GM12878 (cell line): ENCODE results near the gene LIPE. TPM values are rescaled to one million over a fixed set of nuclear protein-coding genes. Genes with fewer than 3 reads are reported as not detected.
A peak's percentile ranks its signal among the peaks of the same experiment; 100 is the strongest.

ENCODE experiments used
- ATF7 ChIP-seq: fragments of 450-650 bp; IDR thresholded peaks from 2 replicates; pipeline ENCODE4 v1.6.1; 2016; ENCODE audit warnings: low read depth, mild to moderate bottlenecking
- BCL11A ChIP-seq: IDR thresholded peaks from 2 replicates; pipeline ENCODE4 v1.6.1; 2011; ENCODE audit warnings: low read depth, low read length
- BHLHE40 ChIP-seq, 2 experiments: fragments of 450-650 bp in 1 of 2; IDR thresholded peaks; 2 replicates each; pipeline ENCODE4 v1.6.1; 2011 to 2017; ENCODE audit warnings: low read depth in 2 of 2, borderline replicate concordance in 1 of 2, improper control_type of control experiment in 1 of 2, low read length in 1 of 2, mild to moderate bottlenecking in 1 of 2
- BMI1 ChIP-seq: fragments of 450-650 bp; IDR thresholded peaks from 2 replicates; pipeline ENCODE4 v1.6.1; 2016; ENCODE audit warnings: mild to moderate bottlenecking, moderate library complexity, borderline replicate concordance
- CHD1 ChIP-seq: IDR thresholded peaks from 2 replicates; pipeline ENCODE4 v1.6.1; 2012; ENCODE audit warnings: low read depth, low read length, improper control_type of control experiment
- FOXK2 ChIP-seq: fragments of 450-650 bp; IDR thresholded peaks from 2 replicates; pipeline ENCODE4 v1.6.1; 2017; ENCODE audit warnings: mild to moderate bottlenecking, moderate library complexity
- GABPA ChIP-seq: IDR thresholded peaks from 2 replicates; pipeline ENCODE4 v1.6.1; 2014; ENCODE audit warnings: antibody characterized with exemption, low read depth, mild to moderate bottlenecking, inconsistent platforms
- HDGF ChIP-seq: fragments of 450-650 bp; IDR thresholded peaks from 2 replicates; pipeline ENCODE4 v1.6.1; 2016; ENCODE audit warnings: antibody characterized with exemption
- IKZF1 ChIP-seq: fragments of 450-650 bp; conservative IDR thresholded peaks from 2 replicates; pipeline ENCODE4 v1.6.1; 2017; ENCODE audit warnings: antibody characterized with exemption, mild to moderate bottlenecking
- IRF4 ChIP-seq: IDR thresholded peaks from 2 replicates; pipeline ENCODE4 v1.6.1; 2011; ENCODE audit warnings: low read depth, low read length
- KLF5 ChIP-seq: fragments of 450-650 bp; IDR thresholded peaks from 2 replicates; pipeline ENCODE4 v1.6.1; 2014; ENCODE audit warnings: mild to moderate bottlenecking; ENCODE audit not compliant: partially characterized antibody
- NR2F1 ChIP-seq: fragments of 450-650 bp; conservative IDR thresholded peaks from 2 replicates; pipeline ENCODE4 v1.6.1; 2017; ENCODE audit warnings: mild to moderate bottlenecking
- SIX5 ChIP-seq: IDR thresholded peaks from 2 replicates; pipeline ENCODE4 v1.6.1; 2011; ENCODE audit warnings: mild to moderate bottlenecking, low read depth, low read length, moderate library complexity; ENCODE audit not compliant: severe bottlenecking
- TAF1 ChIP-seq: IDR thresholded peaks from 2 replicates; pipeline ENCODE4 v1.6.1; 2011; ENCODE audit warnings: mild to moderate bottlenecking, low read depth, low read length, borderline replicate concordance
- TCF3 ChIP-seq: IDR thresholded peaks from 2 replicates; pipeline ENCODE4 v1.6.1; 2012; ENCODE audit warnings: low read depth, mild to moderate bottlenecking, low read length, borderline replicate concordance; ENCODE audit not compliant: insufficient read depth
- polyA plus RNA-seq, 11 experiments: library from polyadenylated mRNA; depleted of rRNA in 4 of 11; unstranded in 6 of 11; stranded (reverse) in 5 of 11; fragments of >200 nt; fragmentation: Nextera tagmentation in 4 of 11; fragmentation: Illumina TruSeq in 1 of 11; extraction: Ambion mirVana in 4 of 11; extraction: Trizol in 1 of 11; gene quantifications; 1 replicate in 1 of 11; 2 replicates in 10 of 11; pipeline versions ENCODE4 v1.2.1 to v1.2.3, GENCODE V29; 2011 to 2016; ENCODE audit warnings: inconsistent platforms in 2 of 11, missing spikeins in 2 of 11, low read depth in 1 of 11
- total RNA-seq, 4 experiments: library from RNA; depleted of rRNA in 3 of 4; stranded (reverse); fragments of >200 nt in 3 of 4; fragmentation: Illumina TruSeq in 1 of 4; extraction: Trizol in 1 of 4; gene quantifications; 2 replicates each; pipeline versions ENCODE4 v1.2.1 to v1.2.3, GENCODE V29; 2013 to 2021
- TF ChIP-seq, protein P1 (sequence below): IDR thresholded peaks from 2 replicates; pipeline ENCODE4 v1.6.1; 2011; ENCODE audit warnings: mild to moderate bottlenecking, low read depth, low read length, moderate library complexity; ENCODE audit not compliant: insufficient replicate concordance
- TF ChIP-seq, protein P2 (sequence below): IDR thresholded peaks from 2 replicates; pipeline ENCODE4 v1.6.1; 2012; ENCODE audit warnings: low read depth, low read length, improper control_type of control experiment

Gene LIPE
- total and polyA plus RNA-seq, 10 of the 15 experiments (the other 5 are each of a cell fraction or from before 2014, with no cell fraction given) = 0.02 to 33.3 (median 9.5) TPM

DNA sequence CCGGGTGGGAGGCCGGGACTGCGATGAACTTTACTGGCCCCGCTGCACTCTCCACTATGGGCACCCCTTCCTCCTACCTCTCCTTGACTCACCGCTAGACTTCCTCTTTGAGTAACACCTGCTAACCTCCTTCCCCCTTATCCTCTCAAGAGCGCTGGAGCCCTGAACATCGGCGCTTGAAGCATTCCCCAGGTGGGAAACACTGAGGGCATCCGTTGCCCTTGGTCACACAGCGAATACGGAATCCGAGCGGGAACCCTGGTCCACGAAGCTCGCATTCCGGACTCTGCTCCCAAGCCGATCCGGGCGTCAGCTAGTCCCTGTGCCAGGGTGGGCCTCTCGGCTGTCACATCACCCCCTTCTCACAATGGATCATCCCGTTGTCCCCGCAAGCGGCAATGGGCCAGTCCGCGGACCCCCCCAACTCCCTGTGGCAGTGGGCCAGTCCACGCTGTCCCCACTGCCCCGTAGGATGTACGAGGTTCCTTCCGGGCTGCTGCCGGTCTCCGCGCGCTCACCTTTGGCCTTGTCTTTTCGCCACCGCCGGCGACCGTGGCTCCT lies 4.2 kb downstream of the LIPE start (continued):
- TF ChIP-seq ATF7 (peak; percentile 96), BMI1 (no peak), GABPA (0 out of 2 replicates have a peak, but pooled peaks have one; percentile 48), BCL11A (0 out of 2 replicates have a peak, but pooled peaks have one; percentile 6), FOXK2 (peak; percentile 96), TAF1 (0 out of 2 replicates have a peak, but pooled peaks have one; percentile 3), IKZF1 (peak; percentile 53), BHLHE40 (IDR thresholded peaks at IDR 0.05; ENCODE audit: borderline replicate concordance in 1 of 2, low read depth in 2 of 2, low read length in 1 of 2) (peak; percentile 89 to 92), SIX5 (peak; percentile 36), TCF3 (0 out of 2 replicates have a peak, but pooled peaks have one; percentile 49), HDGF (peak; percentile 74; the same call in 1 of the 2 replicates), KLF5 (peak; percentile 97), IRF4 (no peak), CHD1 (peak; percentile 96), NR2F1 (peak; percentile 32)
- TF ChIP-seq, protein P1, sequence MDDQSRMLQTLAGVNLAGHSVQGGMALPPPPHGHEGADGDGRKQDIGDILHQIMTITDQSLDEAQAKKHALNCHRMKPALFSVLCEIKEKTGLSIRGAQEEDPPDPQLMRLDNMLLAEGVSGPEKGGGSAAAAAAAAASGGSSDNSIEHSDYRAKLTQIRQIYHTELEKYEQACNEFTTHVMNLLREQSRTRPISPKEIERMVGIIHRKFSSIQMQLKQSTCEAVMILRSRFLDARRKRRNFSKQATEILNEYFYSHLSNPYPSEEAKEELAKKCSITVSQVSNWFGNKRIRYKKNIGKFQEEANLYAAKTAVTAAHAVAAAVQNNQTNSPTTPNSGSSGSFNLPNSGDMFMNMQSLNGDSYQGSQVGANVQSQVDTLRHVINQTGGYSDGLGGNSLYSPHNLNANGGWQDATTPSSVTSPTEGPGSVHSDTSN = peak; percentile 18
- TF ChIP-seq, protein P2, sequence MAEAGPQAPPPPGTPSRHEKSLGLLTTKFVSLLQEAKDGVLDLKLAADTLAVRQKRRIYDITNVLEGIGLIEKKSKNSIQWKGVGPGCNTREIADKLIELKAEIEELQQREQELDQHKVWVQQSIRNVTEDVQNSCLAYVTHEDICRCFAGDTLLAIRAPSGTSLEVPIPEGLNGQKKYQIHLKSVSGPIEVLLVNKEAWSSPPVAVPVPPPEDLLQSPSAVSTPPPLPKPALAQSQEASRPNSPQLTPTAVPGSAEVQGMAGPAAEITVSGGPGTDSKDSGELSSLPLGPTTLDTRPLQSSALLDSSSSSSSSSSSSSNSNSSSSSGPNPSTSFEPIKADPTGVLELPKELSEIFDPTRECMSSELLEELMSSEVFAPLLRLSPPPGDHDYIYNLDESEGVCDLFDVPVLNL = no peak
